DMS79 (cell line): Measurements from ENCODE around the gene GNG2.
"Not testable (repeated sequence)": the region's sequence is repeated elsewhere in the genome, so short reads cannot be mapped to it uniquely, and the experiment has no call there.

Experiments
- DNase-seq: peaks from one replicate; lab custom pipeline; 2025; lab: John Stamatoyannopoulos, UW

GNG2 gene

DNA sequence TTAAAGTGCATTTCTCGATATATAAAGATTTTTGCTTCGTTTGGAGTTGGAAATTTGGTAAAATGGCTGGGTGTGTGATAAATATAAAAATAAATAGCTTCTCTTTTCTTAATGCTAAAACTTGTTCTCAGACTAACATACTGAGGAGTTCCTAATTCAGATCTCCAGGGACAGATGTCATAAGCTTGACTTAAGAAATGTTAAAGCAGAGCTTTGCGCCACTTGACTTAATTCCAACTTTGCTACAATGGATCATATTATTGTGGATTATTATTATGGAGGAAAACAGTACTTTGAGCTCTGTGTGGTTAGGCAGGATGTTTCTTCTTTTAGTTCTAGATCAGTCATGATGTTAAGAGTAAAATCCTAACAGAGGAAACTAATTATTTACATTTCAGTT, 33.8 kb downstream of the GNG2 start:
- DNase-seq = no peak

DNA sequence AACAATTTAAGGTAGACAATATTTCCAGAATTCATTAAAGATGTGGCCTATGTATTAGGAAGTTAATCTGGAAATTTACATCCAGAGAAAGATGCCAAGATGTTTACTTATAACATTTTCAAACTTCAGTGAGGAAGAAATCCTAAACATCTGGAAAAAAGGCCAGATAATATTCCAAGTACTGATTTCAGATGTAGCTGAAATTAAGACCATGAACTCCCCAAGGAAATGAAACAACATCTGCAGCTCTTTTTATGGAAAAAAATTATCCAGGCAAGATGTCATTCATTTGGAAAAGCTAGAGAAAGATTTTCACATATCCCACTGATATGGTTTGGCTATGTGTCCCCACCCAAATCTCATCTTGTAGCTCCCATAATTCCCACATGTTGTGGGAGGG, 35.0 kb downstream of the GNG2 start:
- DNase-seq = no peak

DNA sequence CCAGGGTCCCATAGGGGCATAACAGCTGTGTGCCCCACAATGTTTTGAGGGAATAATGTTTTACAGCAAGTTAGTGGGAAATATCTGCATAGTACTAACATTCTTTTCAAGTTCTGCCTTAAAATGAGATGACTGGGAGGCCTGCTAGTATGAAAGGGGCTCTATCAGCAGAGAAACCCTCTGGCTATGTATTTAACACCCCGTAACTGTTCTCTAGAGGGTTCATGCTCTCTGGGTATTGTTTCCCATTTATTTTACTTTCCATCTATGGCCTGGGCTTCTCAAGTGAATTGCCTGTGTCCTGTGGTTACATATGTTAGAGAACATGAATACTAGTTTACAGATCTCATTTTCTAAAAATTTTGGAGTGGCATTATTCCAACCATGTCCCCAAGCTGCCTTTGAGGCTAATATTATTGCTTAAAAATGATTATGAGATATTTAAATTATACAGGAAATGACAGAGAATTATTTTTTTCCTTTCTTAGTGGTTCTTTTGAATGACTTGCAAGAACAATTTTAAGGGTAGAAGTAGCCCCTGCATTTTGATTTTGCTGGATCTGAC, 37.5 kb downstream of the GNG2 start:
- no peak for DNase-seq

- DNase-seq = no peak
Measured at GRCh38 chr14:51901475-51902024, 41.1 kb downstream of the GNG2 start.

DNA sequence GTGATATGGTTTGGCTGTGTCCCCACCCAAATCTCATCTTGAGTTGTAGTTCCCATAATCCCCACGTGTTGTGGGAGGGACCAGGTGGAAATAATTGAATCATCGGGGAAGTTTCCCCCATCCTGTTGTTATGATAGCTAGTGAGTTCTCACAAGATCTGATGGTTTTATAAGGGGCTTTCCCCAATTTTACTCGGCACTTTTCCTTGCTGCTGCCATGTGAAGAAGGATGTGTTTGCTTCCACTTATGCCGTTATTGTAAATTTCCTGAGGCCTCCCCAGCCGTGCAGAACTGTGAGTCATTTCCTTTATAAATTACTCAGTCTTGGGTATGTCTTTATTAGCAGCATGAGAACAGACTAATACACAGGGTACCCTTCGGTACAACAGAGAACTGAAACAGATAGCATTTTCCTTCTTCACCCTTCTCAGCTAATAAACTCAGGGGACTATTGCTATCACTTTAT, 45.3 kb downstream of the GNG2 start:
- not testable (repeated sequence) for DNase-seq

DNA sequence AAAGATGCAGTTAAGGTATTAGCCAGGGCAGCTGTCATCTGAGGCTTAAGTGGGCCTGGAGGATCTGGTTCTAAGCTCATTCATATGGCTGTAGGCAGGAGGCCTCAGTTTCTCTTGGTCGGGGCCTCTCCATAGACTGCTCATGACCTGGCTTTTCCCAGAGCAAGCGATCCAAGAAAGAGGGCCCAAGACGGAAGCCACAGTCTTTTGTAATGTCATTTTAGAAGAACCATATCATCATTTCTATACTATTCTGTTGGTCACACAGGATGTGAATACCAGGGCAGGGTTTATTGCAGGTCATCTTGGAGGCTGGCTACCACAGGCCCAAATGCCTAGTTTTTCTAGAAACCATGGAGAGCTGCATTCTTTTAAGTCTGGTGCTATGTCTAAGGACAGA, 47.7 kb downstream of the GNG2 start:
- DNase-seq = no peak

DNA sequence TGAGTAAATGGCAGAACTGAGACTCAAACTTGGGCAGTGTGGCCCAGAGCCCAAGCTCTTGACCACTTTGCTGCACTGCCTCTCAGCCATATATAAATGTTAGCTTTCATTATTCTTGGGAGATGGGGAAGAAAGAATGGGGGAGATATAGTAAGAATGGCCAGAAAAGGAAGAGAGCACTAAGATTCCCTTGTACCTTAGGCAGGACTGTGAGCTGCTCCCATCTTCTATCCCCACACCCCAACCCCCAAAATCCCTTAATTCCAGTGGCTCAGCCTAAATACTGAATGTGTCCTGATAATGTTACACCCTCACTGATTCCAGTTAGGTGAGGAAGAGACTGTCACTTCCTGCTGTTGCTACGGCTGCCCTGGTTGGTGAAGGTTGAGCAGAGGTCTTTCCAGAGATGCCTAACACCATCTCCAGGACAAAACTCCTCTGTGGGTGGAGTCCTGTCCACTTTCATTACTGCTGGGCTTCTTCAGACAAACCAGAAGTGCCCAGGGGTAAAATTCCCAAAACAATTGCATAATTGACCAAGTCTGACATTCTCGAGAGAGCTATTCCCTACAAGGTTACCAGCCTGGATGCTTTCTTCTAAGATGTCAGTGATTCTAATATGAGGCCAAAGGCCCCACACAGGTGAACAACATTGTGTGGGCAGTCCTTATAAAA, 51.8 kb downstream of the GNG2 start:
- DNase-seq = no peak

DNA sequence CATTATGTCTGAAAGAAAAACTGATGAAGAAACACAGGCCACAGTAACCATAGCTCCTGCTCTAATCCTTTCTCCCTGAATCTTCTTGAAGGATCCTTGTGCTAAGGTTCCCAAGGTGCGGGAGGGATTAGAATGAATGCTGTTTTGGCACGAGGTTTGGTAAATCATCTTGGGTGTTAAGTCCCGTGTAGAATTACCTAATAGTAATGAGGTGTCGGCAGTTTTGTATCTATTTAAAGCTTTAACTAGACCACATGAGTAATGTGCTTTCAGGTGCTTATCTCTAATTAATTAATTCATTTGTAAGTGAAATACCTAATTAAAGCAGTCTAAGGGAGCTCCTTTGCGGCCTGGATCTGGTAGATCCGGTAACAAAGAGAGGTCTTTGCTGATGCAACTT, 53.9 kb downstream of the GNG2 start:
- no peak for DNase-seq

- DNase-seq = no peak
Measured at GRCh38 chr14:51917193-51917592, 56.8 kb downstream of the GNG2 start.

DNA sequence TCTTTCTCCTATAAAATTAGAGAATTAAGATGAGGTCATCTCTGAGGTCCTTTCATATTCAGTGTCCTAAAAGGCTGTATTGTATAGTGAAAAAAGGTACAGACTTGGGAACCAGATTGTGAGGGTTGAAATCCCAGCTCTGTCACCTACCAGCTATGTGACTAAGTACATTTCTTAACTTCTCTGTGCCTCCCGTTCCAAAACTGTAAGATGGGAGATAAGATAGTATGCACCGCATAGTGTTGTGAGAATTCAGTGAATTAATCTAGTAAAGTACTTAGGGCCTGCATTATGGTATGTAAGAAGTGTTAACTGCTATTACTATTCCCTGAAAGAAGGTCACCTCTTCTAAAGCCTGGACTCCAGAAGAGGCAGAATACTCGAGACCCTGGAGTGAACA, 60.6 kb downstream of the GNG2 start:
- no peak for DNase-seq

GRCh38 chr14:51922624-51923023, 62.2 kb downstream of the GNG2 start:
- DNase-seq = no peak

GRCh38 chr14:51924600-51924999, 64.2 kb downstream of the GNG2 start:
- DNase-seq = no peak

- no peak for DNase-seq
Measured at GRCh38 chr14:51925980-51926379, 65.6 kb downstream of the GNG2 start.

DNA sequence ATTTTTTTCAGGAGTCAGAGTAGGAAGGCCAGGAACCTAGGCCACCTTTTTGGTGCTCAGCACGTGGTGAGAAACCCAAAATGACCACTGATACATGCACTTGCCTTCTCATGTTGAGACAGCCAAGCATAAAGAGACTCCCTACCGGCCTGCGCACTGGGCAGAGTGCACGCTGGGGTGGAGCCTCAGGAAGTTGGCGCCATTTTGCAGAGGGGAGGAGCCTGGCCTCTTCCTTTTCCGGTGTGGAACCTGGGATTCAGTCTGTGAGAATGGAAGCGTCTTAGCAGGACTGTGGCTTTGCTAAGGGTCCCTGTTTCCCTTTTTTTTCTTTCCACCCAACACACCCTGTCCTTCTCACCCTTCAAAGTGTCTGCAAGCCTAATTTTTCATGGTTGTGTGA, 66.0 kb downstream of the GNG2 start:
- DNase-seq = no peak

DNA sequence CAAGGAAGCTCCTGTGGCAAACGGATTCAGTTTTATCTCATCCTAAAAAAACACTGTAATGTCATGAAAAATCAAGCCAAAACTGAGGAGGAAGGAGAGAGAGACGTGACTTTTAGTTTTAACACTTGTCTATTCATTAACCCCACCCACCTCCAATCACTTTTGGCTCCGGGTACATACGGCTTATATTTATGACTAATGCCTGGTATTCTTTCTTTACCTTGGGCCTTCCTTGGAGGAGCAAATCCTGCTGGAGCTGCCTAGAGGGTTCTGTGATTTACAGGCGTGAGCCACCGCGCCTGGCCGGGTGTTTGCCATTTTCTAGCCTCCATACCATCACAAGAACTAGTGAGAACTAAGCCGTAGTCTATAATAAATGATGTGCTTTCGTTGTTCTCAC, 68.2 kb downstream of the GNG2 start:
- no peak for DNase-seq

DNA sequence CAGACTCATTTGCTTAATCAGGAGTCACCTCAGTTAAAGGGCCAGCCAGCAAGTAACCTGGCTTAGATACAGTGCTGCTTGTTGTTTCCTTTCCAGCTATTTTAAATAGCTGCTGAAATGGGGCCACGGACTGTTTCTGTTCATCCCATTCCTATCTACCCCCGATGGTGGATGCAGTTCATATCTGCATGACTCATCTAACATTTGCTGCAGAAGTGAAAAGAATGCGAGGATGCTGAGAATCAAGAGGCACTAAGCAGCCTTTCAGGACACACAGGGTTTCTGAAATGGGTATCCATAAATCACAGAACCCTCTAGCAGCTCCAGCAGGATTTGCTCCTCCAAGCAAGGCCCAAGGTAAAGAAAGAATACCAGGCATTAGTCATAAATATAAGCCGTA, 68.8 kb downstream of the GNG2 start:
- no peak for DNase-seq

DNA sequence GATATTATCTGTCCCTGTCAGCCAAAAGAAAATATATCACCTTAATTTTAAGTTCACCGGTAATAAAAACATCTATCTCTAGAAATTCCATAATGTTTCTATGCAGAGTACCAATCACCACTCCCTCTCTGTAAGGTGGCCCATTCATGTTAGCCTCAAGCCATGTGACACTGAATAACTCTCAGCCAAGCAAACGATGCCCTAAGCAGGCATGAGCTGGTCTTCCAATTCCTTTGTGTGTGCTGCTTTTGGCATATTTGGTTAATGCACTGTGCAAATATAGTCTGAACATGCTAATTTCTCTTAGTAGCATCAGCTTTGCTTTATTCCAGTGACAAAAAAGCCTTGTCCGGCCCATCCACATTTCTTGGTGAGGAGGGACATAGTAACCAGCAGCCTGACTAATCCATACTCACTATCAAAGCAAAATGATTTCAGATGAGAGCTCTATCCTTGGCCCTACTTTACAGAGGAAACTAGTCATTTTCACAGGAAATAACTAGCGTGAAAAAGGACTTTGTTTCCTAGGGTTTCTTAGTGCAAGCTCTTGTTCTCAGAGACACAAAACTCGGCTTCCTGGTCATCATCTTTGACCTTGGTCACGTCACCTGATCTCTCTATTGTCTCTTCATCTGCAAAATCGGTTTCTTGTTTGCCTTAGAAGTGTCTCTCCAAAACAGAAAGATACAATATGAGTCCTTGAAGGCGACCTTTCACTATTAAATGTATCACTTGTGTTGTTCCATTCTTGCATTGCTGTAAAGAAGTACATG, 69.7 kb downstream of the GNG2 start:
- no peak for DNase-seq

- no peak for DNase-seq
Measured at GRCh38 chr14:51931308-51931707, 70.9 kb downstream of the GNG2 start.

DNA sequence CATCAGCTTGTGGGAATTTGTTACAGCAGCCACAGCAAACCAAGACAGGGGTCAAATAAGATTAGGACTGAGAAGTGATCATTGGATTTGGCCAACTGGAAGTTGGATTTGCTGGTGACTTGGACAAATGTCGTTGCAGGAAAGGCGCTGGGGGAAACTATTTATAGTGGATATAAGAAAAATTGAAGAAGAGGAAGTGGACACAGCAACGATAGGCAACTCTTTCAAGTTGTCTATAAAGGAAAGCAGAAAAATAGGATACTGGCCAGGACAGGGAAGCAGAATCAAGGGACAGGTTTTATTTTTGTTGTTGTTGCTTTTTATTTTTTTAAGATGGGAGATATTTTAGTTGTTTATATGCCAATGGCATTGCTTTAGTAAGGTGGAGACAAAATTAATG, 72.8 kb downstream of the GNG2 start:
- no peak for DNase-seq

GRCh38 chr14:51938137-51938536, 77.7 kb downstream of the GNG2 start:
- DNase-seq = no peak

- no peak for DNase-seq
Measured at GRCh38 chr14:51938821-51939220, 78.4 kb downstream of the GNG2 start.

- no peak for DNase-seq
Measured at GRCh38 chr14:51939226-51939625, 78.8 kb downstream of the GNG2 start.

DNA sequence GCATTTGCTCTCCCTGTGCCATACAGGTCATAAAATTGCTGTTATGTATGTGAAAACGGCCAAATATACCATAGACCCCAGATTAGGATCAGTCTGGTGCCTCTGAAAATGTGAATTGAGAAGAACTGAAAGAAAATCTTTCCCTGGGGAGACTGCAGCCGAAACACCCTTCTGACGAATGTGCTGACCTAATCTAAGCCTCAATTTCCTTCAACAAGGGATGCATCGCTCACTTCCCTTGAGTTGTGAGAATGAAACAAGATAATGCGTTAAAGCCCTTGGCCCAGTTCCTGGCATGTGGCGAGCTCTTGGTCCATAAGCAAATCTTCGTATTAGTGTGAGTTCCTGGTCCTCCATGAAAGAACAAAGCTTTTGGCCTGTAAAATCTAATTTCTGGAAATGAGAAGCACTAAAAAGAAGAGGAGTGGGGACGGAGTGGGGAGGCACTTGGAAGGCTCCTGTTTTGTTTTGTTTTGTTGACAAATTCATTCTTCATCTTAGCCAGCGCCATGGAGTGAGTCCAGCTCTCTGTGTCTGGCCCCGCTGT, 79.4 kb downstream of the GNG2 start:
- DNase-seq = no peak
